HG02623 (cell line): ENCODE measurements around the gene HMX3.

ENCODE experiments used
- ATAC-seq: cut with Tn5 transposase; IDR thresholded peaks from one replicate; pipeline ENCODE4 v1.9.1; 2021; ENCODE audit warnings: moderate library complexity; ENCODE audit not compliant: unreplicated experiment

The HMX3 gene

GRCh38 chr10:123135415-123136141 lies at the start of gene HMX3:
Gene HMX3, plus strand, starts transcription at chr10:123135970. Its CDS starts 81 bp downstream, at chr10:123136051.
- no peak for ATAC-seq

GRCh38 chr10:123086281-123086680 lies 49.5 kb upstream of the HMX3 start:
- no peak for ATAC-seq

GRCh38 chr10:123087348-123087747 lies 48.4 kb upstream of the HMX3 start:
- ATAC-seq, result no peak

GRCh38 chr10:123087786-123088185 lies 48.0 kb upstream of the HMX3 start:
- ATAC-seq, result no peak

GRCh38 chr10:123092635-123093414 lies 42.9 kb upstream of the HMX3 start:
- no peak for ATAC-seq

- ATAC-seq, result no peak
These were observed 42.3 kb upstream of the HMX3 start for GRCh38 chr10:123093489-123093888.

- ATAC-seq, result no peak
These were observed 39.3 kb upstream of the HMX3 start for GRCh38 chr10:123096452-123096851.

- no peak for ATAC-seq
These were observed 38.7 kb upstream of the HMX3 start for GRCh38 chr10:123097039-123097438.

- no peak for ATAC-seq
These were observed 35.6 kb upstream of the HMX3 start for GRCh38 chr10:123100030-123100762.

- no peak for ATAC-seq
These were observed 33.9 kb upstream of the HMX3 start for GRCh38 chr10:123101872-123102271.

GRCh38 chr10:123102673-123103072 lies 33.1 kb upstream of the HMX3 start:
- no peak for ATAC-seq

- ATAC-seq, result no peak
These were observed 31.8 kb upstream of the HMX3 start for GRCh38 chr10:123103944-123104343.

GRCh38 chr10:123109466-123109865 lies 26.3 kb upstream of the HMX3 start:
- no peak for ATAC-seq

GRCh38 chr10:123117644-123118417 lies 17.9 kb upstream of the HMX3 start:
- no peak for ATAC-seq

- ATAC-seq, result no peak
These were observed 16.7 kb upstream of the HMX3 start for GRCh38 chr10:123119081-123119480.

GRCh38 chr10:123126246-123126645 lies 9.5 kb upstream of the HMX3 start:
- no peak for ATAC-seq

GRCh38 chr10:123129618-123130271 lies 6.0 kb upstream of the HMX3 start:
- ATAC-seq, result no peak

- ATAC-seq, result no peak
These were observed 2.9 kb upstream of the HMX3 start for GRCh38 chr10:123132576-123133477.
